Astrocyte (in vitro differentiated cells and primary cell): ENCODE results near the gene SLC44A5. TPM values are rescaled to one million over a fixed set of nuclear protein-coding genes. Genes with fewer than 3 reads are reported as not detected.
"Not testable (repeated sequence)": the region's sequence is repeated elsewhere in the genome, so short reads cannot be mapped to it uniquely, and the experiment has no call there.

ENCODE experiments used
- DNase-seq: peaks from one replicate; pipeline ENCODE4 v3.0.0-alpha.2; 2010; ENCODE audit warnings: low read depth
- FAIRE-seq: peaks from 2 replicates; lab custom pipeline; 2011; peaks lifted over from hg19 to GRCh38; lab: Jason Lieb, UNC
- H2AFZ ChIP-seq: 2 replicates; pipeline ENCODE4 v1.6.0; 2012; ENCODE audit warnings: low read depth, low read length, inconsistent platforms
- H3K27ac ChIP-seq: 2 replicates; pipeline ENCODE4 v1.5.1; 2011; ENCODE audit warnings: low read depth, low read length, inconsistent platforms
- H3K27me3 ChIP-seq: 2 replicates; pipeline ENCODE4 v1.6.0; 2011; ENCODE audit warnings: low read length, inconsistent platforms; ENCODE audit not compliant: insufficient read depth
- H3K36me3 ChIP-seq: 2 replicates; pipeline ENCODE4 v1.5.1; 2011; ENCODE audit warnings: low read length, inconsistent platforms; ENCODE audit not compliant: insufficient read depth
- H3K4me1 ChIP-seq: 2 replicates; pipeline ENCODE4 v1.5.1; 2011; ENCODE audit warnings: low read length, inconsistent platforms; ENCODE audit not compliant: insufficient read depth
- H3K4me2 ChIP-seq: 2 replicates; pipeline ENCODE4 v1.6.0; 2012; ENCODE audit warnings: low read length, inconsistent platforms
- H3K4me3 ChIP-seq: 2 replicates; pipeline ENCODE4 v1.5.1; 2011; ENCODE audit warnings: low read depth, mild to moderate bottlenecking, low read length, inconsistent platforms; ENCODE audit not compliant: insufficient read depth
- H3K79me2 ChIP-seq: 2 replicates; pipeline ENCODE4 v1.6.0; 2012; ENCODE audit warnings: mild to moderate bottlenecking, low read length, inconsistent platforms; ENCODE audit not compliant: insufficient read depth
- H3K9ac ChIP-seq: 2 replicates; pipeline ENCODE4 v1.6.0; 2012; ENCODE audit warnings: mild to moderate bottlenecking, low read length, inconsistent platforms
- H3K9me3 ChIP-seq: 2 replicates; pipeline ENCODE4 v1.5.1; 2012; ENCODE audit warnings: low read depth, mild to moderate bottlenecking, low read length, inconsistent platforms; ENCODE audit not compliant: insufficient read depth
- H4K20me1 ChIP-seq: 2 replicates; pipeline ENCODE4 v1.6.0; 2012; ENCODE audit warnings: low read length, inconsistent platforms; ENCODE audit not compliant: insufficient read depth
- H3K27ac Mint-ChIP-seq: one replicate; pipeline ENCODE4 v1.8.0; 2021; ENCODE audit warnings: mild to moderate bottlenecking, mixed read lengths; ENCODE audit not compliant: unreplicated experiment
- H3K27me3 Mint-ChIP-seq: one replicate; pipeline ENCODE4 v1.8.0; 2021; ENCODE audit warnings: low read depth, mixed read lengths; ENCODE audit not compliant: unreplicated experiment
- H3K36me3 Mint-ChIP-seq: one replicate; pipeline ENCODE4 v1.8.0; 2021; ENCODE audit warnings: low read depth, mixed read lengths; ENCODE audit not compliant: unreplicated experiment
- H3K4me1 Mint-ChIP-seq: one replicate; pipeline ENCODE4 v1.8.0; 2021; ENCODE audit warnings: low read depth, mixed read lengths; ENCODE audit not compliant: unreplicated experiment
- H3K4me3 Mint-ChIP-seq: one replicate; pipeline ENCODE4 v1.8.0; 2021; ENCODE audit warnings: mild to moderate bottlenecking, moderate library complexity, mixed read lengths; ENCODE audit not compliant: unreplicated experiment
- H3K9me3 Mint-ChIP-seq: one replicate; pipeline ENCODE4 v1.8.0; 2021; ENCODE audit warnings: mild to moderate bottlenecking, mixed read lengths; ENCODE audit not compliant: unreplicated experiment
- CTCF ChIP-seq: IDR thresholded peaks from 2 replicates; pipeline ENCODE4 v1.5.1; 2011; ENCODE audit warnings: low read depth, mild to moderate bottlenecking, inconsistent platforms, low read length, moderate library complexity; ENCODE audit not compliant: insufficient read depth
- EZH2 ChIP-seq: IDR thresholded peaks from 2 replicates; pipeline ENCODE4 v1.6.1; 2012; ENCODE audit warnings: mild to moderate bottlenecking, low read length, inconsistent platforms; ENCODE audit not compliant: insufficient read depth
- total RNA-seq: library from RNA; stranded (reverse); gene quantifications from 2 replicates; pipeline ENCODE4 v1.2.1, GENCODE V29; 2021

Gene SLC44A5
- total RNA-seq, 1 donor from 2014 or later, result 2.2 TPM

DNA sequence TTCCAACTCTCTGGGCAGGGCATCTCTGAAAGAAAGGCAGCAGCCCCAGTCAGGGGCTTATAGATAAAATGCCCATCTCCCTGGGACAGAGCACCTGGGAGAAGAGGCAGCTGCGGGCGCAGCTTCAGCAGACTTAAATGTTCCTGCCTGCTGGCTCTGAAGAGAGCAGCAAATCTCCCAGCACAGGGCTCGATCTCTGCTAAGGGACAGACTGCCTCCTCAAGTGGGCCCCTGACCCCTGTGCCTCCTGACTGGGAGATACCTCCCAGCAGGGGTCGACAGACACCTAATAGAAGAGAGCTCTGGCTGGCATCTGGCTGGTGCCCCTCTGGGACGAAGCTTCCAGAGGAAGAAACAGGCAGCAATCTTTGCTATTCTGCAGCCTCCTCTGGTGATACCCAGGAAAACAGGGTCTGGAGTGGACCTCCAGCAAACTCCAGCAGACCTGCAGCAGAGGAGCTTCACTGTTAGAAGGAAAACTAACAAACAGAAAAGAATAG is 207.7 kb downstream of the SLC44A5 start:
- H3K79me2 ChIP-seq, H3K4me1 Mint-ChIP-seq, H3K9ac ChIP-seq, H3K27me3 ChIP-seq, H3K4me2 ChIP-seq, H3K36me3 Mint-ChIP-seq, H3K9me3 ChIP-seq, H2AFZ ChIP-seq, H3K36me3 ChIP-seq, H3K27ac Mint-ChIP-seq, DNase-seq, FAIRE-seq, H3K4me3 ChIP-seq, H3K4me1 ChIP-seq, H4K20me1 ChIP-seq, H3K27ac ChIP-seq, H3K27me3 Mint-ChIP-seq, H3K4me3 Mint-ChIP-seq: not testable (repeated sequence)
- H3K9me3 Mint-ChIP-seq, result peaks cover 13% of the 10 kb centered on the region

GRCh38 chr1:75400716-75401115 is 210.2 kb downstream of the SLC44A5 start:
- H3K9ac ChIP-seq, result no peak overlapping the region
- H3K4me2 ChIP-seq, result no peak overlapping the region
- H3K36me3 Mint-ChIP-seq, result no peaks in the 10 kb centered on the region
- no peak overlapping the region for H3K27ac ChIP-seq
- no peaks in the 10 kb centered on the region for H3K36me3 ChIP-seq
- H3K27ac Mint-ChIP-seq, result no peak overlapping the region
- no peak for FAIRE-seq
- H3K79me2 ChIP-seq, result no peaks in the 10 kb centered on the region
- no peak for DNase-seq
- H3K4me3 Mint-ChIP-seq, result no peak overlapping the region
- H3K4me3 ChIP-seq, result no peak overlapping the region
- H3K9me3 Mint-ChIP-seq, result peaks cover 8% of the 10 kb centered on the region
- H3K9me3 ChIP-seq, result no peaks in the 10 kb centered on the region
- H3K27me3 Mint-ChIP-seq, result no peaks in the 10 kb centered on the region
- no peaks in the 10 kb centered on the region for H3K4me1 ChIP-seq
- peaks cover 2% of the 10 kb centered on the region for H3K4me1 Mint-ChIP-seq
- no peaks in the 10 kb centered on the region for H4K20me1 ChIP-seq
- TF ChIP-seq CTCF (no peak), EZH2 (no peak)
- H3K27me3 ChIP-seq, result no peaks in the 10 kb centered on the region
- H2AFZ ChIP-seq, result no peak overlapping the region

- no peaks in the 10 kb centered on the region for H3K27me3 Mint-ChIP-seq
- H3K79me2 ChIP-seq, result no peaks in the 10 kb centered on the region
- no peaks in the 10 kb centered on the region for H3K4me1 ChIP-seq
- no peak for FAIRE-seq
- no peak for DNase-seq
- H3K36me3 ChIP-seq, result no peaks in the 10 kb centered on the region
- H3K36me3 Mint-ChIP-seq, result no peaks in the 10 kb centered on the region
- H3K9ac ChIP-seq, result no peak overlapping the region
- H3K4me3 Mint-ChIP-seq, result no peak overlapping the region
- no peak overlapping the region for H3K4me2 ChIP-seq
- H4K20me1 ChIP-seq, result no peaks in the 10 kb centered on the region
- H2AFZ ChIP-seq, result no peak overlapping the region
- peaks cover 2% of the 10 kb centered on the region for H3K4me1 Mint-ChIP-seq
- H3K27ac ChIP-seq, result no peak overlapping the region
- no peaks in the 10 kb centered on the region for H3K27me3 ChIP-seq
- no peak overlapping the region for H3K27ac Mint-ChIP-seq
- H3K9me3 ChIP-seq, result peaks cover 4% of the 10 kb centered on the region
- H3K4me3 ChIP-seq, result no peak overlapping the region
- H3K9me3 Mint-ChIP-seq, result no peaks in the 10 kb centered on the region
- TF ChIP-seq CTCF (no peak), EZH2 (no peak)
These were observed 214.2 kb downstream of the SLC44A5 start for GRCh38 chr1:75396745-75397144.
